B cell (primary cell): ENCODE data around the gene DPM1. TPM values are rescaled to one million over a fixed set of nuclear protein-coding genes. Genes with fewer than 3 reads are reported as not detected.

Experiments used
- ATAC-seq: fragments of 200-7000 bp; cut with Tn5 transposase; one replicate; pipeline ENCODE4 v1.10.0; 2021; ENCODE audit warnings: low read depth, mild to moderate bottlenecking, moderate number of reproducible peaks, moderate library complexity
- CTCF ChIA-PET: fragments of 350-600 bp; sonication (Branson Sonifier 250); formaldehyde crosslinking; loops from one replicate; lab custom pipeline; 2021; ENCODE audit warnings: antibody characterized with exemption, inconsistent platforms; lab: Charles Lee
- POLR2A ChIA-PET: fragments of 350-600 bp; sonication (Branson Sonifier 250); formaldehyde crosslinking; loops from one replicate; lab custom pipeline; 2021; ENCODE audit warnings: antibody characterized with exemption; lab: Charles Lee
- DNase-seq: peaks from one replicate; pipeline ENCODE4 v3.0.0; 2013
- H2AFZ ChIP-seq: 2 replicates; pipeline ENCODE4 v1.6.1; 2012; ENCODE audit warnings: mild to moderate bottlenecking, low read depth, low read length; ENCODE audit not compliant: insufficient read depth, poor library complexity, severe bottlenecking
- H3K27ac ChIP-seq, 2 donors: 1 replicate in 1 of 2; 2 replicates in 1 of 2; pipeline ENCODE4 v1.5.1; 2012 to 2013; ENCODE audit warnings: low read length in 2 of 2, mild to moderate bottlenecking in 2 of 2, moderate library complexity in 1 of 2
- H3K27me3 ChIP-seq, 4 experiments: fragments of 200-600 bp in 1 of 4; sonication (generic) in 1 of 4; replicated peaks in 1 of 4; 1 replicate in 2 of 4; 2 replicates in 2 of 4; pipeline versions ENCODE4 v1.6.1 to v1.7.0; 2013 to 2016; ENCODE audit warnings: low read length in 3 of 4, mild to moderate bottlenecking in 2 of 4, mixed read lengths in 1 of 4, moderate library complexity in 1 of 4; ENCODE audit not compliant: insufficient read depth in 4 of 4, control insufficient read depth in 3 of 4; ENCODE audit errors: control extremely low read depth in 1 of 4
- H3K36me3 ChIP-seq, 2 experiments: replicated peaks in 1 of 2; 1 replicate in 1 of 2; 2 replicates in 1 of 2; pipeline versions ENCODE4 v1.6.1 to v1.7.1; 2013; ENCODE audit warnings: low read length in 1 of 2; ENCODE audit not compliant: insufficient read depth in 2 of 2, control insufficient read depth in 1 of 2; ENCODE audit errors: control extremely low read depth in 1 of 2, extremely low read depth in 1 of 2
- H3K4me1 ChIP-seq, 2 donors: fragments of 200-600 bp in 1 of 2; sonication (generic) in 1 of 2; 1 replicate in 1 of 2; 2 replicates in 1 of 2; pipeline versions ENCODE4 v1.5.1 to v1.6.1; 2013 to 2017; ENCODE audit warnings: low read length in 2 of 2; ENCODE audit not compliant: control insufficient read depth in 2 of 2, insufficient read depth in 2 of 2
- H3K4me2 ChIP-seq: replicated peaks from 2 replicates; pipeline ENCODE3; 2012; ENCODE audit warnings: mild to moderate bottlenecking, low read depth, low read length; ENCODE audit not compliant: poor library complexity, severe bottlenecking
- H3K4me3 ChIP-seq, 5 experiments: fragments of 200-600 bp in 1 of 5; sonication (generic) in 1 of 5; 1 replicate in 3 of 5; 2 replicates in 2 of 5; pipeline versions ENCODE4 v1.5.1 to v1.7.0; 2011 to 2016; ENCODE audit warnings: low read length in 4 of 5, mild to moderate bottlenecking in 4 of 5, low read depth in 2 of 5, control low read depth in 1 of 5, moderate library complexity in 1 of 5; ENCODE audit not compliant: insufficient read depth in 1 of 5; ENCODE audit errors: control extremely low read depth in 1 of 5, extremely low read depth in 1 of 5
- H3K79me2 ChIP-seq: fragments of 200-600 bp; sonication (generic); one replicate; pipeline ENCODE4 v1.6.0; 2016; ENCODE audit warnings: low read length; ENCODE audit not compliant: control insufficient read depth, insufficient read depth
- H3K9ac ChIP-seq: fragments of 200-600 bp; sonication (generic); 2 replicates; pipeline ENCODE4 v1.6.1; 2017; ENCODE audit warnings: mild to moderate bottlenecking, low read length, moderate library complexity
- H3K9me3 ChIP-seq, 3 donors: one replicate each; pipeline versions ENCODE4 v1.6.1 to v1.7.1; 2013; ENCODE audit warnings: low read length in 2 of 3; ENCODE audit not compliant: control insufficient read depth in 2 of 3, insufficient read depth in 1 of 3; ENCODE audit errors: control extremely low read depth in 1 of 3
- H4K20me1 ChIP-seq: 2 replicates; pipeline ENCODE4 v1.6.0; 2012; ENCODE audit warnings: mild to moderate bottlenecking, low read length; ENCODE audit not compliant: insufficient read depth, control insufficient read depth, poor library complexity, severe bottlenecking
- H3K27ac Mint-ChIP-seq: one replicate; pipeline ENCODE4 v1.8.0; 2021; ENCODE audit warnings: mixed read lengths
- H3K27me3 Mint-ChIP-seq: one replicate; pipeline ENCODE4 v1.8.0; 2021; ENCODE audit warnings: mixed read lengths
- H3K4me1 Mint-ChIP-seq: one replicate; pipeline ENCODE4 v1.8.0; 2021; ENCODE audit warnings: mixed read lengths
- H3K4me3 Mint-ChIP-seq: one replicate; pipeline ENCODE4 v1.8.0; 2021; ENCODE audit warnings: mixed read lengths
- H3K9me3 Mint-ChIP-seq: one replicate; pipeline ENCODE4 v1.8.0; 2022; ENCODE audit warnings: mixed read lengths; ENCODE audit not compliant: insufficient read depth
- EZH2 ChIP-seq: IDR thresholded peaks from 2 replicates; pipeline ENCODE4 v1.6.1; 2012; ENCODE audit warnings: borderline replicate concordance, low read depth, mild to moderate bottlenecking, moderate library complexity, low read length; ENCODE audit not compliant: insufficient read depth, poor library complexity, severe bottlenecking
- WGBS: methylation state at CpG from one replicate; pipeline ENCODE4 v1.1.5; 2013; ENCODE audit warnings: missing lambda C conversion rate; ENCODE audit not compliant: insufficient coverage; 5-methylcytosine and 5-hydroxymethylcytosine counted together
- intact Hi-C: fragments of 100-400 bp; cut with micrococcal nuclease; formaldehyde crosslinking; loops from one replicate; pipeline ENCODE4 v1.10.0; 2022
- polyA plus RNA-seq: library from polyadenylated mRNA; depleted of rRNA; stranded (reverse); fragments of >200 nt; gene quantifications from 2 replicates; pipeline ENCODE4 v1.2.3, GENCODE V29; 2012
- total RNA-seq, 2 donors: library from RNA; stranded (reverse); fragments of 120-200 nt in 1 of 2; gene quantifications; 1 replicate in 1 of 2; 2 replicates in 1 of 2; pipeline versions ENCODE4 v1.2.3 to v1.2.4, GENCODE V29; 2013 to 2022
- TF ChIP-seq, protein P1 (sequence below): fragments of 200-600 bp; IDR thresholded peaks from one replicate; pipeline ENCODE4 v1.8.0; 2022; ENCODE audit warnings: antibody characterized with exemption, mild to moderate bottlenecking

Gene DPM1
- total and polyA plus RNA-seq, 2 donors (not counting 1 experiment from before 2014, with no cell fraction given) = 13.4 to 35.2 TPM

DNA sequence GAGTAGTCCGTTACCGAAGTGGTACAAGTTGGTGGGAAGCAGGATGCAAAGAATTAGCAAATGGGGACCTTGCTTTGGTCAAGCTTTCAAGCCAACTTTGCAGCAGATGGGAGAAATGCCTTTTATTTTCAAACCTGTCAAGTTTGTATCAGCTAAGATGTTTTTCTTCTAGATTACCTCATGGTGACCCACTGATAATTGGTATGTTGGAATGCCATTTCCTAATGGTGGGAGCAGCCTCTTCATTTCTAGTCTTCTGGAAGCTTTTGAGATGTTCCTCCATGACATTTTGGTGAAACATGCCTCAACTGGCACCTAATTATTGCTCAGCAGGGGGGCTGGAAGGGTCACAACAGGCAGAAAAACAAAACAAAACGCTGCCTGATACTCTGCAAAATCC is 70.8 kb downstream of the DPM1 start:
- ATAC-seq = no peak
- H3K4me3 Mint-ChIP-seq = no peak overlapping the region
- peaks cover 5% of the 10 kb centered on the region for H3K4me1 Mint-ChIP-seq
- no peak overlapping the region for H3K27ac ChIP-seq
- H3K9me3 Mint-ChIP-seq = no peaks in the 10 kb centered on the region
- peaks cover 14 to 45% of the 10 kb centered on the region in 2 experiments for H3K36me3 ChIP-seq
- ChIA-PET POLR2A (no interaction called here), CTCF (interaction anchor here (0.6 to 1.6 kb wide), 3 partner anchors 42 to 227 kb away, joined by 3 to 4 read pairs (median 3); partner anchors contain the start of gene BCAS4)
- H3K27ac Mint-ChIP-seq = peak overlapping the region; percentile 37
- H3K4me2 ChIP-seq = no peak overlapping the region
- no peaks in the 10 kb centered on the region for H3K4me1 ChIP-seq
- intact Hi-C loops = no loop called here
- no peak overlapping the region for H2AFZ ChIP-seq
- WGBS = no CpG with 5 or more reads among the region's 3 CpGs
- no peaks in the 10 kb centered on the region for H3K9me3 ChIP-seq
- no peak overlapping the region for H3K9ac ChIP-seq
- no peak for DNase-seq
- H3K27me3 Mint-ChIP-seq = no peaks in the 10 kb centered on the region
- H3K27me3 ChIP-seq = no peaks in the 10 kb centered on the region
- H4K20me1 ChIP-seq = no peaks in the 10 kb centered on the region
- TF ChIP-seq, protein P1, sequence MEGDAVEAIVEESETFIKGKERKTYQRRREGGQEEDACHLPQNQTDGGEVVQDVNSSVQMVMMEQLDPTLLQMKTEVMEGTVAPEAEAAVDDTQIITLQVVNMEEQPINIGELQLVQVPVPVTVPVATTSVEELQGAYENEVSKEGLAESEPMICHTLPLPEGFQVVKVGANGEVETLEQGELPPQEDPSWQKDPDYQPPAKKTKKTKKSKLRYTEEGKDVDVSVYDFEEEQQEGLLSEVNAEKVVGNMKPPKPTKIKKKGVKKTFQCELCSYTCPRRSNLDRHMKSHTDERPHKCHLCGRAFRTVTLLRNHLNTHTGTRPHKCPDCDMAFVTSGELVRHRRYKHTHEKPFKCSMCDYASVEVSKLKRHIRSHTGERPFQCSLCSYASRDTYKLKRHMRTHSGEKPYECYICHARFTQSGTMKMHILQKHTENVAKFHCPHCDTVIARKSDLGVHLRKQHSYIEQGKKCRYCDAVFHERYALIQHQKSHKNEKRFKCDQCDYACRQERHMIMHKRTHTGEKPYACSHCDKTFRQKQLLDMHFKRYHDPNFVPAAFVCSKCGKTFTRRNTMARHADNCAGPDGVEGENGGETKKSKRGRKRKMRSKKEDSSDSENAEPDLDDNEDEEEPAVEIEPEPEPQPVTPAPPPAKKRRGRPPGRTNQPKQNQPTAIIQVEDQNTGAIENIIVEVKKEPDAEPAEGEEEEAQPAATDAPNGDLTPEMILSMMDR = no peak
- TF ChIP-seq EZH2 = no peak
- H3K4me3 ChIP-seq = no peak overlapping the region
- no peaks in the 10 kb centered on the region for H3K79me2 ChIP-seq

DNA sequence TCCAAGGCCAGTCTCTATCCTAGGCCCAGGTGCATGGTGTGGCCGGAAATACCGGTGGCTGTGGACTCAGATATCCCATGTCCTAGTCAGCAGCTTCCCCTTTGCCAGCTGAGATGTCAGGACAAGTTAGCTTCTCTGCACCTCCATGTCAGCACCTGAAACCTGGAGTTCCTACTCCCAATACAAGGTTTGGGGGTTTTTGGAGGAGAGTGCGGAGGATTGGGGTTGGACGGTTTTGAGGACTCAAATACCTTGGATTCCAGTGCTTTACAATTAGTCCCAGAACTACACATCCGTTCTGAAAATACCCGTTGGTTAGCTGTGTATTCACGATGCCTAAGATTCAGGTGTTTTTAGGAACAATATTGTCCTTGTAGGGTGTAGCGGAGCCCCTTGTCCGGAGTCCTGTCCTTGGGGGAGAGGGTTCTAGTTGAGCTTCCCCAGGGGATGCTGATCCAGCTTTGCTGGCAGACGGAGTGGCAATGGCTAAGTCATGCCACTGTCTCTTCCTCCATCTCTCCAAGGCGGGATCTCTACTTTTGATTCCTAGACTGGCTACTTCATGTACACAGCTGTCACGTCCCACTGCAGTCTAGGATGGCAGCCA is 72.0 kb downstream of the DPM1 start:
- Histone ChIP-seq H3K4me3 (no peak overlapping the region), H3K9ac (no peak overlapping the region), H3K27me3 (no peaks in the 10 kb centered on the region), H3K36me3 (peaks cover 4 to 34% of the 10 kb centered on the region in 2 experiments), H3K4me1 (no peaks in the 10 kb centered on the region), H3K79me2 (no peaks in the 10 kb centered on the region), H4K20me1 (no peaks in the 10 kb centered on the region), H3K9me3 (no peaks in the 10 kb centered on the region), H3K27ac (no peak overlapping the region), H2AFZ (no peak overlapping the region), H3K4me2 (no peak overlapping the region)
- no peaks in the 10 kb centered on the region for H3K4me1 Mint-ChIP-seq
- H3K27me3 Mint-ChIP-seq = no peaks in the 10 kb centered on the region
- H3K4me3 Mint-ChIP-seq = no peak overlapping the region
- intact Hi-C loops = no loop called here
- ChIA-PET CTCF (interaction anchor here (0.9 to 1.6 kb wide), 2 partner anchors 43 to 93 kb away, joined by 3 read pairs; no protein-coding TSS in a partner anchor), POLR2A (interaction anchor here (0.6 kb wide), 2 partner anchors 15 to 70 kb away, joined by 3 to 7 read pairs; no protein-coding TSS in a partner anchor)
- 95% methylated on average over 6 of the region's 12 CpGs for WGBS
- ATAC-seq = no peak
- H3K27ac Mint-ChIP-seq = no peak overlapping the region
- H3K9me3 Mint-ChIP-seq = no peaks in the 10 kb centered on the region
- DNase-seq = no peak
- TF ChIP-seq, protein P1 = no peak
- no peak for TF ChIP-seq EZH2
